ENCODE measurements around the gene PROSER3. TPM values are rescaled to one million over a fixed set of nuclear protein-coding genes. Genes with fewer than 3 reads are reported as not detected.

The PROSER3 gene
- total and polyA plus RNA-seq, 2 of the 4 experiments (the other 2 are of a cell fraction), result 5.4 to 21.8 TPM

GRCh38 chr19:35716801-35717664, 40.9 kb upstream of the PROSER3 start (continued):
- peak; percentile 71 for TF ChIP-seq RAD21 (IDR thresholded peaks at IDR 0.05; ENCODE audit: low read length)
- TF ChIP-seq MXI1 (IDR thresholded peaks at IDR 0.05; ENCODE audit: borderline replicate concordance, low read depth, low read length), result peak; percentile 63
- no peak for TF ChIP-seq RFX5 (IDR thresholded peaks at IDR 0.05; ENCODE audit: low read depth, low read length)
- TF ChIP-seq POLR2A (IDR thresholded peaks at IDR 0.05; ENCODE audit: low read depth, low read length), result no peak

Measured in IMR-90 (cell line).